ENCODE data around the gene FOXP1. TPM values are rescaled to one million over a fixed set of nuclear protein-coding genes. Genes with fewer than 3 reads are reported as not detected.

The FOXP1 gene
- total and polyA plus RNA-seq, 9 of the 15 experiments (the other 6 are each of a cell fraction or from before 2014, with no cell fraction given), result 7.7 to 34.5 (median 13.7) TPM

- intact Hi-C loops (cut with micrococcal nuclease), result no loop called here
- no TSS peak for BruUV-seq (replicated peaks)
- no peak overlapping the region for H3K9ac ChIP-seq (ENCODE audit: insufficient read depth in 1 of 2, low read depth in 2 of 2, low read length in 2 of 2)
These were observed 207.0 kb downstream of the FOXP1 start for GRCh38 chr3:71376503-71376902.

GRCh38 chr3:71374582-71374981, 208.9 kb downstream of the FOXP1 start:
- ATAC-seq (no peak), DNase-seq (ENCODE audit: extremely low read depth in 1 of 4, low spot score in 3 of 4) (no peak), FAIRE-seq (no peak)
- Histone ChIP-seq H4K20me1 (replicated peaks; ENCODE audit: control insufficient read depth, insufficient read depth, low read length) (no peaks in the 10 kb centered on the region), H3K4me1 (replicated peaks in 1 of 2; ENCODE audit: control insufficient read depth in 2 of 2, insufficient read depth in 2 of 2, low read length in 2 of 2) (peaks cover 6 to 10% of the 10 kb centered on the region in 2 experiments; a peak in 3 of 5 replicates), H3K9me1 (ENCODE audit: control insufficient read depth, insufficient read depth, low read length) (no peaks in the 10 kb centered on the region), H3K9ac (ENCODE audit: insufficient read depth in 1 of 2, low read depth in 2 of 2, low read length in 2 of 2) (no peak overlapping the region), H3K79me2 (ENCODE audit: control insufficient read depth, insufficient read depth, low read length) (no peaks in the 10 kb centered on the region), H3K4me2 (ENCODE audit: insufficient read depth, low read length) (no peak overlapping the region), H3K27ac (ENCODE audit: extremely low read depth, low read depth, low read length) (no peak overlapping the region), H3K9me3 (replicated peaks; ENCODE audit: control insufficient read depth, insufficient read depth, low read depth, low read length) (no peaks in the 10 kb centered on the region), H3K36me3 (ENCODE audit: control insufficient read depth, insufficient read depth, low read length) (no peaks in the 10 kb centered on the region), H3K4me3 (no peak overlapping the region), H3K27me3 (ENCODE audit: control insufficient read depth in 2 of 2, insufficient read depth in 2 of 2, low read length in 2 of 2) (no peaks in the 10 kb centered on the region), H2AFZ (ENCODE audit: low read depth, low read length) (no peak overlapping the region)
- in situ Hi-C loops (cut with MboI), result no loop called here
- intact Hi-C loops (cut with micrococcal nuclease), result no loop called here
- no TSS peak for BruUV-seq (replicated peaks)
- no peak for TF ChIP-seq ZKSCAN8 (CRISPR knock-in tag; IDR thresholded peaks at IDR 0.05)
- TF ChIP-seq ZNF507 (tag; conservative IDR thresholded peaks at IDR 0.05), result no peak
- TF ChIP-seq CREB1 (IDR thresholded peaks at IDR 0.05), result no peak
- TF ChIP-seq CREB1 (CRISPR knock-in tag; IDR thresholded peaks at IDR 0.05), result no peak
- TF ChIP-seq ZEB2 (IDR thresholded peaks at IDR 0.05), result no peak
- no peak for TF ChIP-seq POLR2A (conservative IDR thresholded peaks at IDR 0.05)
- TF ChIP-seq ZNF583 (CRISPR knock-in tag; IDR thresholded peaks at IDR 0.05), result no peak
- TF ChIP-seq FOXA3 (CRISPR knock-in tag; conservative IDR thresholded peaks at IDR 0.05 in 1 of 2, IDR thresholded peaks at IDR 0.05 in 1 of 2), result no peak
- ChIA-PET POLR2A (no interaction called here), CTCF (ENCODE audit: low intra/inter-chr PET ratio) (no interaction called here)

More at GRCh38 chr3:71376503-71376902, 207.0 kb downstream of the FOXP1 start:
- Histone ChIP-seq H2AFZ (ENCODE audit: low read depth, low read length) (no peak overlapping the region), H4K20me1 (replicated peaks; ENCODE audit: control insufficient read depth, insufficient read depth, low read length) (no peaks in the 10 kb centered on the region), H3K79me2 (ENCODE audit: control insufficient read depth, insufficient read depth, low read length) (no peaks in the 10 kb centered on the region), H3K9me1 (ENCODE audit: control insufficient read depth, insufficient read depth, low read length) (no peaks in the 10 kb centered on the region), H3K27me3 (ENCODE audit: control insufficient read depth in 2 of 2, insufficient read depth in 2 of 2, low read length in 2 of 2) (no peaks in the 10 kb centered on the region), H3K36me3 (ENCODE audit: control insufficient read depth, insufficient read depth, low read length) (no peaks in the 10 kb centered on the region), H3K4me1 (replicated peaks in 1 of 2; ENCODE audit: control insufficient read depth in 2 of 2, insufficient read depth in 2 of 2, low read length in 2 of 2) (no peaks in the 10 kb centered on the region), H3K9me3 (replicated peaks; ENCODE audit: control insufficient read depth, insufficient read depth, low read depth, low read length) (no peaks in the 10 kb centered on the region), H3K27ac (ENCODE audit: extremely low read depth, low read depth, low read length) (no peak overlapping the region), H3K4me2 (ENCODE audit: insufficient read depth, low read length) (no peak overlapping the region), H3K4me3 (no peak overlapping the region)
- POLR2A ChIA-PET, result no interaction called here
- FAIRE-seq (no peak), ATAC-seq (no peak), DNase-seq (ENCODE audit: extremely low read depth in 1 of 4, low spot score in 3 of 4) (no peak)
- in situ Hi-C loops (cut with MboI), result no loop called here
- CTCF ChIA-PET (ENCODE audit: low intra/inter-chr PET ratio), result no interaction called here
- WGBS (ENCODE audit: insufficient coverage, low coverage, missing lambda C conversion rate), result 75% methylated on average over 5 of the region's 5 CpGs
- TF ChIP-seq XRCC5 (IDR thresholded peaks at IDR 0.05; ENCODE audit: low read depth, low read length), result no peak
- no peak for TF ChIP-seq OTX1 (CRISPR knock-in tag; IDR thresholded peaks at IDR 0.05)
- TF ChIP-seq ZNF655 (CRISPR knock-in tag; IDR thresholded peaks at IDR 0.05), result no peak
- no peak for TF ChIP-seq RCOR1 (IDR thresholded peaks at IDR 0.05; ENCODE audit: borderline replicate concordance in 1 of 2, low read depth in 2 of 2, low read length in 2 of 2)
